Esophagus muscularis mucosa (tissue), 4 donors: ENCODE results near the gene GLRX2. TPM values are rescaled to one million over a fixed set of nuclear protein-coding genes. Genes with fewer than 3 reads are reported as not detected.

Experiments used
- DNase-seq: peaks from one replicate; pipeline ENCODE4 v3.0.0-alpha.2; 2017; ENCODE audit errors: extremely low spot score
- H3K27ac ChIP-seq, 4 donors: fragments of 200-600 bp; sonication (generic); replicated peaks in 1 of 4; 1 replicate in 3 of 4; 2 replicates in 1 of 4; pipeline ENCODE4 v1.5.1; 2016 to 2019; ENCODE audit warnings: mild to moderate bottlenecking in 1 of 4
- H3K27me3 ChIP-seq, 4 donors: fragments of 200-600 bp; sonication (generic); one replicate each; pipeline versions ENCODE4 v1.5.1 to v1.6.0; 2016 to 2019
- H3K36me3 ChIP-seq, 4 donors: fragments of 200-600 bp; sonication (generic); one replicate each; pipeline ENCODE4 v1.5.1; 2016 to 2019
- H3K4me1 ChIP-seq, 4 donors: fragments of 200-600 bp; sonication (generic); one replicate each; pipeline ENCODE4 v1.5.1; 2016 to 2019
- H3K4me3 ChIP-seq, 4 donors: fragments of 200-600 bp; sonication (generic); 1 replicate in 2 of 4; 2 replicates in 2 of 4; pipeline ENCODE4 v1.5.1; 2016 to 2019; ENCODE audit warnings: mild to moderate bottlenecking in 4 of 4, moderate library complexity in 1 of 4
- H3K9me3 ChIP-seq, 4 donors: fragments of 200-600 bp; sonication (generic); 1 replicate in 3 of 4; 2 replicates in 1 of 4; pipeline ENCODE4 v1.5.1; 2016 to 2019
- EP300 ChIP-seq: sonication (generic); formaldehyde crosslinking; IDR thresholded peaks from one replicate; pipeline ENCODE4 v1.6.1; 2017; ENCODE audit warnings: antibody characterized with exemption
- POLR2A ChIP-seq: fragments of 450-650 bp; IDR thresholded peaks from one replicate; pipeline ENCODE4 v1.6.1; 2017; ENCODE audit warnings: antibody characterized with exemption, moderate library complexity, mild to moderate bottlenecking, low read depth
- POLR2AphosphoS5 ChIP-seq, 2 donors: sonication (generic); formaldehyde crosslinking; IDR thresholded peaks; one replicate each; pipeline ENCODE4 v1.6.1; 2017; ENCODE audit warnings: antibody characterized with exemption in 2 of 2
- WGBS: methylation state at CpG from one replicate; pipeline ENCODE4 v1.1.5; 2018; 5-methylcytosine and 5-hydroxymethylcytosine counted together
- intact Hi-C: fragments of 100-400 bp; cut with DNase I; formaldehyde crosslinking; loops from one replicate; pipeline ENCODE4 v1.15.1; 2023
- total RNA-seq, 4 donors: library from RNA; depleted of rRNA; stranded (reverse); fragments of >200 nt; gene quantifications; one replicate each; pipeline versions ENCODE4 v1.1.0 to v1.2.1, GENCODE V29; 2016
- TF ChIP-seq, protein P1 (sequence below), 3 experiments: fragments of 200-600 bp in 2 of 3; fragments of 450-650 bp in 1 of 3; sonication (generic) in 2 of 3; IDR thresholded peaks; one replicate each; pipeline ENCODE4 v1.5.1; 2017 to 2019; ENCODE audit warnings: antibody characterized with exemption in 3 of 3, mild to moderate bottlenecking in 2 of 3, moderate library complexity in 1 of 3

Gene GLRX2
- total RNA-seq, 4 donors from 2014 or later = 8.1 to 12.1 (median 10.0) TPM

DNA sequence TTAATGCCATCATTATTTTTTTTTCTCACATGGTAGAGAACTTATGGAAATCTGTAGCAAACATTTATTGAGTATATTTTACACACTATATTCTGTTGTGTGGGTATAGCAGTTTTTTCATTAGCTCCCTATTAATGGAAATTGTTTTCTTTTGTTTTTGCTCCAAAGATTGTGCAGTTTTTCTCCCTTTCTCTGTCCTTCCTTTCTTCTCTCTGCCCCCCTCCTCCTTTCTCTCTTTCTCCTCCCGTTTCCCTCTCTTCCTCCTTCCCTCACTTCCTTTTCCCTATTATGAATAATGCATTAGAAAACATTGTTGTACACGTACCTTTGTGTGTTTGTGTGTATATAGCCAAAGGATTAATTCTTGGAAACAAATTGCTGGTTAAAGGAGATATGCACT, 37.2 kb upstream of the GLRX2 start:
- intact Hi-C loops = no loop called here
- H3K36me3 ChIP-seq = peaks cover 28 to 71% (median 39%) of the 10 kb centered on the region in 4 donors

DNA sequence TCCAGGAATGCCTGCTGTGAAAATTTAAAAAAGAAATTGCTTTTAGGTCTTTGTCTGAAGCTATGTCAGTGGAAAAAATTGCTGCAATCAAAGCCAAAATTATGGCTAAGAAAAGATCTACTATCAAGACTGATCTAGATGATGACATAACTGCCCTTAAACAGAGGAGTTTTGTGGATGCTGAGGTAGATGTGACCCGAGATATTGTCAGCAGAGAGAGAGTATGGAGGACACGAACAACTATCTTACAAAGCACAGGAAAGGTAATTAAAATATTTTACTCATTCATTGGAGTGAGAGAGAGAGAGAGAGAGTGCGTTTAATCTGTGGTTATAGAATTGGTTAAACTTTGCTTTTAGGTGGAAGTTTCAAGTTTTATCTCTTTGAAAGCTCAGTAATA, 36.6 kb upstream of the GLRX2 start:
- H3K27me3 ChIP-seq = no peaks in the 10 kb centered on the region
- H3K36me3 ChIP-seq = peaks cover 22 to 66% (median 37%) of the 10 kb centered on the region in 4 donors
- TF ChIP-seq EP300 = no peak
- TF ChIP-seq POLR2AphosphoS5 (IDR thresholded peaks at IDR 0.05) = no peak
- TF ChIP-seq, protein P1, sequence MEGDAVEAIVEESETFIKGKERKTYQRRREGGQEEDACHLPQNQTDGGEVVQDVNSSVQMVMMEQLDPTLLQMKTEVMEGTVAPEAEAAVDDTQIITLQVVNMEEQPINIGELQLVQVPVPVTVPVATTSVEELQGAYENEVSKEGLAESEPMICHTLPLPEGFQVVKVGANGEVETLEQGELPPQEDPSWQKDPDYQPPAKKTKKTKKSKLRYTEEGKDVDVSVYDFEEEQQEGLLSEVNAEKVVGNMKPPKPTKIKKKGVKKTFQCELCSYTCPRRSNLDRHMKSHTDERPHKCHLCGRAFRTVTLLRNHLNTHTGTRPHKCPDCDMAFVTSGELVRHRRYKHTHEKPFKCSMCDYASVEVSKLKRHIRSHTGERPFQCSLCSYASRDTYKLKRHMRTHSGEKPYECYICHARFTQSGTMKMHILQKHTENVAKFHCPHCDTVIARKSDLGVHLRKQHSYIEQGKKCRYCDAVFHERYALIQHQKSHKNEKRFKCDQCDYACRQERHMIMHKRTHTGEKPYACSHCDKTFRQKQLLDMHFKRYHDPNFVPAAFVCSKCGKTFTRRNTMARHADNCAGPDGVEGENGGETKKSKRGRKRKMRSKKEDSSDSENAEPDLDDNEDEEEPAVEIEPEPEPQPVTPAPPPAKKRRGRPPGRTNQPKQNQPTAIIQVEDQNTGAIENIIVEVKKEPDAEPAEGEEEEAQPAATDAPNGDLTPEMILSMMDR (IDR thresholded peaks at IDR 0.05) = no peak
- no peak for TF ChIP-seq POLR2A
- no peaks in the 10 kb centered on the region for H3K9me3 ChIP-seq
- no peak overlapping the region for H3K4me3 ChIP-seq
- no peak overlapping the region for H3K27ac ChIP-seq
- peaks cover 0 to 21% (median 7%) of the 10 kb centered on the region in 4 donors for H3K4me1 ChIP-seq
- DNase-seq = no peak
- 78% methylated on average over 3 of the region's 3 CpGs for WGBS
- intact Hi-C loops = no loop called here

More for the DNA sequence above, 37.2 kb upstream of the GLRX2 start:
- no peak overlapping the region for H3K4me3 ChIP-seq
- peaks cover 0 to 21% (median 7%) of the 10 kb centered on the region in 4 donors for H3K4me1 ChIP-seq
- no peak for DNase-seq
- WGBS = 64% methylated on average over 2 of the region's 2 CpGs
- no peaks in the 10 kb centered on the region for H3K9me3 ChIP-seq
- H3K27ac ChIP-seq = no peak overlapping the region
- H3K27me3 ChIP-seq = no peaks in the 10 kb centered on the region
- TF ChIP-seq POLR2A = no peak
- TF ChIP-seq, protein P1 (IDR thresholded peaks at IDR 0.05) = no peak
- TF ChIP-seq EP300 = no peak
- no peak for TF ChIP-seq POLR2AphosphoS5 (IDR thresholded peaks at IDR 0.05)

DNA sequence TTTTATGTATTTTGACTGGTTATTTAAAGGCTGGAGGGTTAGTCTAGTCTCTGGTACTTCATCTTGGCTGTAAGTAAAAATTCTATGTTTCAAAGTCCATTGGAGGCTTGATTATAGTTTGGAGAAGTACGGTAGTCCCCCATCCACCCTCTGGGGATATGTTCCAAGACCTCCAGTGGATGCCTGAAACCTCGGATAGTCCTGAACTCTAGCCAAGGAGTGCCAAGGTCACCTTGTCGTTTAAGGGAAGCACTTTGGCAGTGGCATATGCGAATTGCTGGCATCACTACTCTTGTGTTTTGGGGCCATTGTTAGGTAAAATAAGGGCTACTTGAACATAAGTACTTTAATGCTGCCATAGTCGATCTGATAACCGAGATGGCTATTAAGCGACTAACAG, 35.0 kb upstream of the GLRX2 start:
- DNase-seq = no peak
- peaks cover 16 to 69% (median 37%) of the 10 kb centered on the region in 4 donors for H3K36me3 ChIP-seq
- peaks cover 0 to 17% (median 5%) of the 10 kb centered on the region in 4 donors for H3K4me1 ChIP-seq
- no peaks in the 10 kb centered on the region for H3K9me3 ChIP-seq
- WGBS = 67% methylated on average over 7 of the region's 7 CpGs
- intact Hi-C loops = no loop called here
- H3K4me3 ChIP-seq = no peak overlapping the region
- H3K27ac ChIP-seq = no peak overlapping the region
- no peaks in the 10 kb centered on the region for H3K27me3 ChIP-seq
- no peak for TF ChIP-seq POLR2A
- no peak for TF ChIP-seq POLR2AphosphoS5 (IDR thresholded peaks at IDR 0.05)

DNA sequence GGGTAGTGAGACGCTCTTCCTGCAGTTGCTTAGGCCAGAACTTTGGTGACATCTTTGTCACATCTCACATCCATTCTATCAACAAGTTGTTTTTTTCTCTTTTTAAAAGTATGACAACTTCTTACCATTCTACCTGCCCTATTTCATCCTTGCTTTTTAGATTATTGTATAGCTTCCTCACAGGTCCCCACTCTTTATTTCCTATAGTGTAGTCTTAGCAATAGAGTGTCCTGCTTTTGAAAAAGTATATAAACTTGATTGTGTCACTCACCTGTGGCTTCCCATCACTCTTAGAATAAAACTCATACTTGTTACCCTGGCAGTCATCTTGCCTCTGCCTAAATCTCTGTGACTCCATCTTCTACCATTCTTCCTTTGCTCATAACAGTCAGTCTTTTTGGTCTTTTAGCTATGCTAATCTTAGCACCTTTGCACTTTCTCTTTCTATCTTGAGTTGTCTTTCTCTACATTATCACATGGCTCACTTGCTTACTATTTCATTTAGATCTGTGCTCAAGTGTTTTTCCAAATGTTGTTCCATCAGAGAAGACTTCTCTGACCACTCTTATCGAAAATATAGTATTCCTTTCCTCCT, 26.1 kb upstream of the GLRX2 start:
- DNase-seq = no peak
- peaks cover 0 to 67% (median 44%) of the 10 kb centered on the region in 4 donors for H3K36me3 ChIP-seq
- H3K9me3 ChIP-seq = no peaks in the 10 kb centered on the region
- peaks cover 0 to 25% (median 14%) of the 10 kb centered on the region in 4 donors for H3K4me1 ChIP-seq
- H3K27ac ChIP-seq = no peak overlapping the region
- no peaks in the 10 kb centered on the region for H3K27me3 ChIP-seq
- 91% methylated on average over 2 of the region's 2 CpGs for WGBS
- intact Hi-C loops = no loop called here
- no peak overlapping the region for H3K4me3 ChIP-seq
- TF ChIP-seq, protein P1 (IDR thresholded peaks at IDR 0.05) = no peak
- TF ChIP-seq POLR2A = no peak
- no peak for TF ChIP-seq POLR2AphosphoS5 (IDR thresholded peaks at IDR 0.05)
- no peak for TF ChIP-seq EP300

DNA sequence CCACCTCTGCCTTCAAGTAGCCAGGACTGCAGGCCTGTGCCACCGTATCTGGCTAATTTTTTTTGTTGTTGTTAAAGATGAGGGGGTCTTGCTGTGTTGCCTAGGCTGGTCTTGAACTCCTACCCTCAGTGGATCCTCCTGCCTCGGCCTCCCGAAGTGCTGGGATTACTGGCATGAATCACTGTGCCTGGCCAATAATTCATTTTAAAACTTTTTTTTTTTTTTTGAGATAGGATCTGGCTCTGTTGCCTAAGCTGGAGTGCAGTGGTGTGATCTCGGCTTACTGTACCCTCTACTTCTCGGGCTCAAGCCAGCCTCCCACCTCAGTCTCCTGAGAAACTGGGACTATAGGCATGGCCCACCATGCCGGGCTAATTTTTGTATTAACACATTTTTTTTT, 20.2 kb upstream of the GLRX2 start:
- Histone ChIP-seq H3K4me1 (peaks cover 29 to 56% (median 52%) of the 10 kb centered on the region in 4 donors), H3K9me3 (no peaks in the 10 kb centered on the region), H3K27me3 (no peaks in the 10 kb centered on the region), H3K27ac (no peak overlapping the region), H3K4me3 (no peak overlapping the region), H3K36me3 (peaks cover 9 to 39% (median 21%) of the 10 kb centered on the region in 4 donors)
- 98% methylated on average over 6 of the region's 6 CpGs for WGBS
- no peak for TF ChIP-seq POLR2A
- TF ChIP-seq EP300 = no peak
- TF ChIP-seq, protein P1 (IDR thresholded peaks at IDR 0.05) = no peak
- no peak for TF ChIP-seq POLR2AphosphoS5 (IDR thresholded peaks at IDR 0.05)
- DNase-seq = no peak
- intact Hi-C loops = loop anchor here (10.0 kb wide), 2 partner anchors 321 to 651 kb away; partner anchors contain the start of gene RGS2
